Activated gamma-delta T cell treated with anti-CD3 and anti-CD28 coated beads, Interleukin-2, amount 50 U/mL, for 16 hours (primary cell): ENCODE data around the gene FBH1.
"Not testable (repeated sequence)": the region's sequence is repeated elsewhere in the genome, so short reads cannot be mapped to it uniquely, and the experiment has no call there.

Experiments
- DNase-seq: peaks from one replicate; pipeline ENCODE4 v3.0.0-alpha.2; 2020; ENCODE audit warnings: low read depth

The FBH1 gene

GRCh38 chr10:5904227-5904626, 14.2 kb downstream of the FBH1 start:
- no peak for DNase-seq

GRCh38 chr10:5905854-5906507, 15.9 kb downstream of the FBH1 start:
- DNase-seq, result no peak

DNA sequence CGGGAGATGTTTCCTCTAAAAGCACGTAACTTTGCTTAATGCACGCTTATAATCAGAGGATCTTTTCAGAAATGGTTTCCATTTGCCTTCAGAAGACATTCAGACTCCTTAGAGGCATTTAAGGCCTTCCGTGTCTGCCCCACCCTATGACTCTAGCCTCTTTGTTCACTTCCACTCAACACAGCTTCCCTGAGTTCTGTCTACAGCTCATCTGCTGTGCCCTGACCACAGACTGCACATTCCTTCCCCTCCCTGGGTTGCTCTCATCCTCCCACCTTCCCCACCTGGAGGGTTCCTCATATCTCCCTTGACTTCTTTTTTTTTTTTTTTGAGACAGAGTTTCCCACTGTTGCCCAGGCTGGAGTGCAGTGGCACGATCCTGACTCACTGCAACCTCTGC, 16.6 kb downstream of the FBH1 start:
- no peak for DNase-seq

GRCh38 chr10:5908676-5909075, 18.6 kb downstream of the FBH1 start:
- DNase-seq, result not testable (repeated sequence)

GRCh38 chr10:5910323-5911100, 20.5 kb downstream of the FBH1 start:
- no peak for DNase-seq

DNA sequence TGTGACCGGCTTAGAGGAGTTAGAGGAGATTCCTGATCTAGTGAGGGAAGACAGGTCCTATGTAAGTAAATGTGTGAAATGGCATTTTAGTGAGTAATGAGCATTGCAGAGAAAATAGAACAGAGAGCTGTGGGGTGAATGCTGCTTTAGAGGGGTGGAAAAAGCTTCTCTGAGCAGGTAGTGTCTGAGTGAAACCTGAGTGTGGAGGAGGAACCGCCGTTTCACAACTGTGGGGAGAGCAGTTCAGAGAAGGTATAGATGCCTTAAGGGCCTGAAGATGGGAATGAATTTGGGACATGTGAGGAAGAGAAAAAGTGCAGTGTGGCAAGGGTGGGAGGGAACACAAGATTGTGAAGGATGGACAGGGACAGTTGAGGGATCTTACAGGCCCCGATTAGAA, 21.6 kb downstream of the FBH1 start:
- no peak for DNase-seq

DNA sequence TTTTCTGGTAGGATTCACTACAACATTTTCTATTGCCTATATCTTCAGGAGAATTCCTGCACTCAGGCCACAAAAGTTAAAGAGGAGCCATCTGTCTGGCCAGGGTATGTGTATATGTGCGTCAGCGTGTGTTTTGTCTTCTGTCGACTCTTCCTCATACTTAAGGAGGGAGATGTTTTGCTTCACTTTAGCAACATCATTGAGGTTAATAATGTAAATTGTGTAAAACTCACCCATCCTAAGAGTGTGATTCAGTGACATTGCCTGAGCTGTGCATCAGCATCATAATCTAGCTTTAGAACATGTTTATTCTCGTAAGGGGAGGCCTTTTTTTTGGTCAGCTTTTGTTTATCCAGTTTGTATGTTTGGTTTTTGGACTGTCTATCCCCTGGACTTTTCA, 23.7 kb downstream of the FBH1 start:
- DNase-seq, result no peak

GRCh38 chr10:5915451-5915850, 25.4 kb downstream of the FBH1 start:
- DNase-seq, result no peak

GRCh38 chr10:5917305-5917704, 27.3 kb downstream of the FBH1 start:
- DNase-seq, result no peak

GRCh38 chr10:5918763-5919162, 28.7 kb downstream of the FBH1 start:
- no peak for DNase-seq

- no peak for DNase-seq
Observed at GRCh38 chr10:5919568-5919967, 29.5 kb downstream of the FBH1 start.

DNA sequence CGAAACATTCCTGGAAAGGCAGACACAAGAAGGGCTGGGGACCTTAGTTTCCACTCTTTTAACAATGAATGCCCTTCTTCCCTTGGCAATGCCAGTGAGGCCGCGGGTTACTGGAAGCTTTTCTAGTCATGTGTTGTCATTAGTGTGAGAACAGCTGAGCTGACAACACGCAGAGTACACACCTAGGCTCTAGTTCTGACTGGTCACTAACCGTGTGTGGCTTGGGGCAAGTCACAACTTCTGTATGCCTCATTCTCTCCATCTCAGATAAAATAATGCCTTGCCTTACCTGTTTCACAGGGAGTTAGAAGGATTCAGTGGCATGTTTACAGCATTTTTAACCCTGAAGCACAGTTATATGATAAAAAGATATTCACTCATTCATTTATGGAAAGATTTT, 31.7 kb downstream of the FBH1 start:
- DNase-seq, result no peak

GRCh38 chr10:5924889-5925288, 34.8 kb downstream of the FBH1 start:
- DNase-seq, result no peak

- DNase-seq, result no peak
Observed at GRCh38 chr10:5927306-5927705, 37.3 kb downstream of the FBH1 start.

GRCh38 chr10:5929442-5929841, 39.4 kb downstream of the FBH1 start:
- DNase-seq, result no peak

GRCh38 chr10:5930272-5930671, 40.2 kb downstream of the FBH1 start:
- DNase-seq, result no peak

DNA sequence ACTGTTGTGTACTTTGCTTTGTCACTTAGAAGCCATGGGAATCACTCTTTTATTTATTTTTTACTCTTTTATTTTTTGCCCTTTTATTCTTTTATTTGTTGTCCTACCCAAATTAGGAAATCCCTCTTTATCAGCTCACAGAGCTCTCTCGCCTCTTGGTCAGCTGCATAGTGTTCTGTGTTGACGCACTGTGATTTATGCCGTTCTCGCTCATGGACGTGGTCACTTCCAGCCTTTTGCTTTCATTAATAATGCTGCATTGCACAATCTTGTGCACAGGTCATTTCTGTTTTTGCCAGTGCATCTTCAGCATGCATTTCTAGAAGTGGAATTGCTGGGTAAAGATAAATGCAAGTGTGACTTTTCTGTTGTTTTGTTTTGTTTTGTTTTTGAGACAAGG, 42.3 kb downstream of the FBH1 start:
- no peak for DNase-seq

GRCh38 chr10:5933909-5934546, 44.0 kb downstream of the FBH1 start:
- no peak for DNase-seq

- DNase-seq, result no peak
Observed at GRCh38 chr10:5935628-5936027, 45.6 kb downstream of the FBH1 start.

DNA sequence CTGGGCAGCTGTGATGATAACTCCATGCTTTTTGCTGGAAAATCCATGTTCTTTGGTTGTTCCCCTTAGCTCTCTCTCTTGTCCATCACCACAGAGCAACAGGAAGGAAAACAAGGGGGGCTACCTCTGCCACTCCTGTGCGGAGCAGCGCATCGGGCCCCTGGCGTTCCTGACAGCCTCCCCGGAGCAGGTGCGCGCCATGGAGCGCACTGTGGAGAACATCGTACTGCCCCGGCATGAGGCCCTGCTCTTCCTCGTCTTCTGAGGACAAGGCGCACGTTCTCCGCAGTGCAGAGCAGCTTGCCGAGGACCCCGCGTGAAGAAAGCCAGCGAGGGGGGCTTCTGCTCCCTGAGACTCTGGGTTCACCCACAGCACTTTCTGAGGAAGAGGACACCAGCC, 47.0 kb downstream of the FBH1 start:
- no peak for DNase-seq

GRCh38 chr10:5938291-5938690, 48.2 kb downstream of the FBH1 start:
- no peak for DNase-seq

DNA sequence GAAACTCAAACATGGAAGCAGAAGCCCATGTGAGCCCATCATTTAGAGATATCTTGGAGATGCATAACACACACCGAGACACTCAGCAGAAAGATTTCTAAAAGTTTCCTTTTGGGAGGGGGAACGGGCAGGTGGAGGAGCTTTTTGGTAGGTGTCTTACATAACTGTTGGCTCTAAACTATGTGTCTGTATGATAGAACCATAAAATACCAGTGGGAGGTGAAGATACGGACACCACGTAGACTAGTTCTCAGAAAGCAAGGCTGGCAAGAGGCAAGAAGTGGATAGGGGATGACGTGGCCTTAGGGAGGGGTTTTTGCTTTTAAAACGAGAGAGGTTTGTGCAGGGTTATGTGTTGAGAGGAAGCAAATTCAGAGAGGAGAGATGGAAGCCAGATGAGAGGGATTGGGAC, 50.8 kb downstream of the FBH1 start:
- DNase-seq, result no peak

- no peak for DNase-seq
Observed at GRCh38 chr10:5941579-5941978, 51.5 kb downstream of the FBH1 start.
